ENCODE results near the gene ACY1.

ACY1 gene

GRCh38 chr3:52010431-52010830 is 27.1 kb downstream of the ACY1 start:
- no peak for DNase-seq

- DNase-seq: no peak
Measured at GRCh38 chr3:52012699-52013098, 29.4 kb downstream of the ACY1 start.

- DNase-seq: no peak
Measured at GRCh38 chr3:52013802-52014598, 30.7 kb downstream of the ACY1 start.

- no peak for DNase-seq
Measured at GRCh38 chr3:52014613-52015012, 31.3 kb downstream of the ACY1 start.

GRCh38 chr3:52015438-52016228 is 32.3 kb downstream of the ACY1 start:
- no peak for DNase-seq

GRCh38 chr3:52017586-52017985 is 34.3 kb downstream of the ACY1 start:
- DNase-seq: no peak

GRCh38 chr3:52018319-52019000 is 35.1 kb downstream of the ACY1 start:
- DNase-seq: no peak

- no peak for DNase-seq
Measured at GRCh38 chr3:52019352-52020080, 36.2 kb downstream of the ACY1 start.

- DNase-seq: no peak
Measured at GRCh38 chr3:52020796-52021195, 37.5 kb downstream of the ACY1 start.

- DNase-seq: no peak
Measured at GRCh38 chr3:52021489-52022268, 38.3 kb downstream of the ACY1 start.

- no peak for DNase-seq
Measured at GRCh38 chr3:52022323-52023100, 39.2 kb downstream of the ACY1 start.

GRCh38 chr3:52023101-52023770 is 39.9 kb downstream of the ACY1 start:
- no peak for DNase-seq

GRCh38 chr3:52023860-52024764 is 40.8 kb downstream of the ACY1 start:
- DNase-seq: no peak

GRCh38 chr3:52024765-52025452 is 41.6 kb downstream of the ACY1 start:
- DNase-seq: no peak

- no peak for DNase-seq
Measured at GRCh38 chr3:52025453-52025852, 42.1 kb downstream of the ACY1 start.

GRCh38 chr3:52026041-52026440 is 42.7 kb downstream of the ACY1 start:
- no peak for DNase-seq

- DNase-seq: no peak
Measured at GRCh38 chr3:52028572-52028971, 45.2 kb downstream of the ACY1 start.

GRCh38 chr3:52029053-52029452 is 45.7 kb downstream of the ACY1 start:
- no peak for DNase-seq

- no peak for DNase-seq
Measured at GRCh38 chr3:52029535-52029934, 46.2 kb downstream of the ACY1 start.
